Left cardiac atrium (tissue), 4 donors: ENCODE measurements around the gene EVPL. TPM values are rescaled to one million over a fixed set of nuclear protein-coding genes. Genes with fewer than 3 reads are reported as not detected.

Experiments
- ATAC-seq, 2 donors: fragments of 200-7000 bp; cut with Tn5 transposase; one replicate each; pipeline ENCODE4 v1.9.1; 2020; ENCODE audit warnings: mild to moderate bottlenecking in 2 of 2, moderate library complexity in 2 of 2
- DNase-seq: peaks from one replicate; pipeline ENCODE4 v3.0.0-alpha.2; 2020
- intact Hi-C, 2 donors: fragments of 100-400 bp; cut with DNase I; formaldehyde crosslinking; loops; one replicate each; pipeline versions ENCODE4 v1.14.1 to v1.15.1; 2022 to 2023
- total RNA-seq, 2 donors: library from RNA; stranded (reverse); fragmentation: NEBNext Ultra II Directional; extraction: Animal tissue kit (Norgen Biotek cat#: 25700); gene quantifications; one replicate each; pipeline ENCODE4 v1.2.1, GENCODE V29; 2021
- donor health status: DM: no; HTN: yes; CAD: no.
- donor health status: DM: no; HTN: yes; CAD: no; lungs with severe emphysema.
- donor health status: DM: yes; HTN: yes; CAD: no.
- donor health status: Dilated cardiomyopathy.

The EVPL gene
- total RNA-seq, 2 donors from 2014 or later: 0.29 to 0.39 TPM

DNA sequence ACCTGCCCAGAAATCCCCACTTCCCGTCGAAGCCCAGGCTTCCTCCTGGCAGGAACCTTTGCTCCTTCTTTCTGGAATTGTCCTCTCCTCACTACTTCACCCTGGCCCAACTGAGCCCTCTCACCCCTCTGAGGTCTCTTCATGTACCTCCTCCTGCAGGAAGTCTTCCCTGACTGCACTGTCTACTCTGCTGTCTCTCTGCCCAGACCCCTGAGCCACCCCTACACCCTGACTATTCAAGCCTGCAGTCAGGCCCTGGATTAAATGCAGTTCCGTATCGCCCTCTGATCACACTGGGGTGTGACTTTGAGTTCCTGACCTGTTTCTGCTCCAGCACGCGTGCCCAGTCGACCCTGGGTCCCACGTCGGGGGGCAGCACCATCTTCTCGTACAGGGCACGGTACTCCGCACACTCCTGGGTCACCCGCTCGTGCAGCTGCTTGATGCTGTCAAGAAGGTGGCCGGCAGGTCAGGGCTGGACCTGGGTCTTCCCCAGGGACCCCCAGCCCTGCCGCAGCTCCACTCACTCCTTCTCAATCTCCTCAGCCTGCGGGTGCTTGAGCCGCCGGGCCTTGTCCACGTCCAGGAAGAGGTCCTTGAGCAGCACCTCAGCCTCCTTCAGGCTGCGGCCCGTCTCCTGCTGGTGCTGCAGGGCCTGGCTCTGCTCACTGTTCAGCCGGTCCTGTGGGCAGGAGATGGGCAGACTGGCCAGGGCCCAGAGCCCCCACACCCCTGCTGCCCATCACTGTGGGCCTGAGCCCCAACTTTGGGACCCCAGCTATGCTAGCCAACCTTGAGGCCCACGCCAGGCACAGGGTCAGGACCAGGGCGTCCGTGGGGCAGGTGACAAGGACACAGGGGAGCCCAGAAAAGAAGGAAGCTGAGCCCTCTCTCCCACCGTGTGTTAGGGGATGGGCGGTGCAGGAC, 3.9 kb downstream of the EVPL start:
- intact Hi-C loops: no loop called here
- DNase-seq (no peak), ATAC-seq (no peak)

- intact Hi-C loops: no loop called here
- no peak for DNase-seq
- no peak for ATAC-seq
These were observed 4.8 kb downstream of the EVPL start for GRCh38 chr17:76022285-76022684.

DNA sequence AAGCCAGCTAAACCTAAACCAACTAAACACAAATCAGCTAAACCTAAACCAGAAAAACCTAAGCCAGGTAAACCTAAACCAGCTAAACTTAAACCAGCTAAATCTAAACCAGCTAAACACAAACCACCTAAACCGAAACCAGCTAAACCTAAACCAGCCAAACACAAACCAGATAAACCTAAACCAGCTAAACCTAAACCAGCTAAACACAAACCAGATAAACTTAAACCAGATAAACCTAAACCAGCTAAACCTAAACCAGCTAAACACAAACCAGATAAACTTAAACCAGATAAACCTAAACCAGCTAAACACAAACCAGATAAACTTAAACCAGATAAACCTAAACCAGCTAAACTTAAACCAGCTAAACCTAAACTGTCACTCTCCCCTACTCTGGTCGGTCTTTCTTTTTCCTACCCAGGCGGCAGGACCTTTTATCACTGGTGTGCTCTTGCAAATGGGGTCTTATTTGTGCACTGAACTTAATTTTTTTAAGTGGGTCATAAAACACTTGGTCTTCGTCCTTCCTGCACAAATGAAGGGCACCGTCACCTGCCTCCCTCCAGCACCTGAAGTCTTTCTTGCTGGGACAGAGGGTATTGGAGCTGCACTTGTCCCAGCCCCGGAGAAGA, 7.2 kb downstream of the EVPL start:
- no peak for ATAC-seq
- no peak for DNase-seq
- intact Hi-C loops: loop anchor here in 1 of 2 donors (10.0 kb wide), 1 partner anchor 275 kb away; no protein-coding TSS in a partner anchor

- intact Hi-C loops: loop anchor here in 1 of 2 donors (10.0 kb wide), 1 partner anchor 276 kb away; no protein-coding TSS in a partner anchor
- no peak for ATAC-seq
- DNase-seq: no peak
These were observed 8.3 kb downstream of the EVPL start for GRCh38 chr17:76018801-76019200.

- ATAC-seq: no peak
These were observed 8.8 kb downstream of the EVPL start for GRCh38 chr17:76018340-76018680.

GRCh38 chr17:76017481-76018339, 9.4 kb downstream of the EVPL start:
- intact Hi-C loops: loop anchor here in 1 of 2 donors (10.0 kb wide), 1 partner anchor 277 kb away; no protein-coding TSS in a partner anchor
- ATAC-seq (no peak), DNase-seq (no peak)

More at GRCh38 chr17:76018340-76018680, 8.8 kb downstream of the EVPL start:
- intact Hi-C loops: loop anchor here in 1 of 2 donors (10.0 kb wide), 1 partner anchor 276 kb away; no protein-coding TSS in a partner anchor
- no peak for DNase-seq

- no peak for DNase-seq
- intact Hi-C loops: loop anchor here in 1 of 2 donors (10.0 kb wide), 1 partner anchor 280 kb away; no protein-coding TSS in a partner anchor
- no peak for ATAC-seq
These were observed 12.2 kb downstream of the EVPL start for GRCh38 chr17:76014925-76015261.

GRCh38 chr17:76014100-76014924, 12.8 kb downstream of the EVPL start:
- intact Hi-C loops: loop anchor here in 1 of 2 donors (10.0 kb wide), 1 partner anchor 280 kb away; no protein-coding TSS in a partner anchor
- DNase-seq: peak; percentile 70

DNA sequence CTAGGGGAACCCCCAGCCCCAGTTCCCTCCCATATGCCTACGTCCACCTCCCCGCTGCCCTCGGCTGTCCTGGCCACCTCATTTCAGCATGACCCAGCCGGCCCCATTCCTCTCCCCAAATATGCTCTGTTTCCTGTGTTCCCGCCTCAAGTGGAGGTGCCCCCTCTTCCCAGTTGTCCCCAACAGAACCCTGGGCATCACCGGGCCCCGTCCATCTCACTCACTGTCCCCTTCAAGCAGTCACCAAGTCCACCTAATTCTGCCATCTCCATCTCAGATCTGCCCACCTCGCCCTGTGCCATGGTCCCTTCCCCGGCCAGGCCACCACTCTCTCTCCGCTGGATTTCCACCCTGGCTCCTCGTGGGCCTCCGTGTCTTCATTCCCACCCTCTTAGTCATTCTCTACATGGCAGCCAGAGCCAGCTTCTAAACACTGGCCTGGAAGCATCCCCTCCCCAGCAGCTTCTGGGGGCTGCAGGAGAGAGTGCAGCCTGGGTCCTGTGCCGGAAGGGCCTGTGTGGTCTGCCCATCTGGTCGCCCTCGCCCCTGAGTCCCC, 13.7 kb downstream of the EVPL start:
- DNase-seq (no peak), ATAC-seq (no peak)
- intact Hi-C loops: loop anchor here in 1 of 2 donors (10.0 kb wide), 1 partner anchor 281 kb away; no protein-coding TSS in a partner anchor

More at GRCh38 chr17:76014100-76014924, 12.8 kb downstream of the EVPL start:
- peak; percentile 85 to 88 for ATAC-seq

- intact Hi-C loops: loop anchor here in 1 of 2 donors (10.0 kb wide), 1 partner anchor 283 kb away; no protein-coding TSS in a partner anchor
- DNase-seq: no peak
- no peak for ATAC-seq
These were observed 15.2 kb downstream of the EVPL start for GRCh38 chr17:76011951-76012350.

- no peak for ATAC-seq
- no peak for DNase-seq
- intact Hi-C loops: loop anchor here in 1 of 2 donors (5.0 to 10.0 kb wide), 2 partner anchors 103 to 285 kb away; no protein-coding TSS in a partner anchor
These were observed 17.0 kb downstream of the EVPL start for GRCh38 chr17:76009969-76010661.

DNA sequence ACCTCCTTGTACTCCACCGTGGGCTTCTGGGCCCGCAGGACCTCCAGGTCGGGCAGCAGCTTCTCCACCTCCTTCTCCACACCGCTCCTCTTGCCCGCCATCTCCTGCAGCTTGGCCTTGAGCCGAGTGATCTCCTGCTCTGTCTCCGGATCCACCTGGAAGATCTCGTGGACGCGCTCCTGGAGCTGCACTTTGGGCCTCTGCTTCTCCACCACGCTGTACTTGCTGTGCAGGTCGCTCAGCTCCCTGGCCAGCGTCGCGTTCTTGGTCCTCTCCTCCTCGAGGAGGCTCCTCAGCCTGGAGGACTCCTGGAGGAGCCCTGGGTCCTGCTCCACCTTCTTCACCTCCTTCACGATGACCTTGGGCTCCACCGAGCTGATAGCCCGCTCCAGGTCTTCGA, 17.7 kb downstream of the EVPL start:
- ATAC-seq (no peak), DNase-seq (no peak)
- intact Hi-C loops: loop anchor here in 1 of 2 donors (5.0 kb wide), 1 partner anchor 102 kb away; no protein-coding TSS in a partner anchor

DNA sequence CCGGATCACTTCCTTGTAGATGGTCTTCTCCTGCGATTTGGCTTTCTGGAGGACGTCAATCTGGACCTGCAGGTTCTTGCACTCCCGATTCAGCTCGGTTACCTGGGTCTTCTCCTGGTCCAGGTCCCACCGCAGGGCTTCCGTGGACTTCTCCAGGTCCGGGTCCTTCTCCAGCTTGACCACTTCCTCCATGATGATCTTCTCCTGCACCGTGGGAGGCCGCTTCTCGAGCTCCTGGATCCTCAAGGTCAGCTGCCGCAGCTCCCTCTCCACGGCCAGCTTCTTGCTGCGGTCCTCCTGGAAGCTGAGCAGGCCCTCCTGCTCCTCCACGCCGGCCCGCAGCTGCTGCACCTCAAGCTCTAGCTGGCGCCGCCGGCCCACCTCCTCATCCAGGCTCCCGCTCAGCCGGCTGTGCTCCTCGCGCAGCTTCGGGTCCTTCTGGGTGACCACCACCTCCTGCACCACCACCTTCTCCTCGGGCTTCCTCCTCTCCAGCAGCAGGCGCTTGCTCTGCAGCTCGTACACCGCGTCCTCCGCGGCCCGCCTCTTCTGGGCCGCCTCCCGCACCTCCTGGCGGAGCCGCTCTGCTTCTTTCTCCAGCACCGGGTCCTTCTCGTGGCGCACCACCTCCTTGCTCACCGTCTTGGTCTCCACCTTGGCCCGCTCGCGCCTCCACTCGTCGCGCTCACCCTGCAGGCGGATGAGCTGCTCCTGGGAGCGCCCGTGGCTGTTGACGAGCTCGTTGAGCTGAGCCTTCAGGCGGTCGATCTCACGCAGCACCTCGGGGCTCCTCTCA, 18.3 kb downstream of the EVPL start:
- intact Hi-C loops: loop anchor here in 1 of 2 donors (5.0 kb wide), 1 partner anchor 102 kb away; no protein-coding TSS in a partner anchor
- ATAC-seq (no peak), DNase-seq (no peak)

DNA sequence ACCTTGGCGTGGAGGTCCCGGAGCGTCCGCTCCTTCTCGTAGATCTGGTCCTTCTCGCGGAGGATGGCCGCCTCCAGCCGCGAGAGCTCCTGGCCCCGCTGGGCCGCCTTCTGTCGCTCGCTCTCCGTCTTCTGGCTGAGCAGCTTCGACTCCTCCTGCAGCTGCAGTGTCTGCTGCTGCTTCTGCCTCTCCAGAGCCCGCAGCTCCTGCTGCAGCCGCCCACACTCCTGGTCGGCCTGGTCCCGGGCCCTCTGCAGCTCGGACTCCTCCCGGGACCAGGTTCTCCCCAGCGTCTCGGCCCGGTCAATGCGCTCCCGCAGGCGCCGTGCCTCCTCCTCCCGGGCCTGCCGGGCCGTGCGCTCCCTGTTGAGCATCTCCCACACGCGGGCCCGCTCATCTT, 18.9 kb downstream of the EVPL start:
- ATAC-seq (no peak), DNase-seq (no peak)
- intact Hi-C loops: loop anchor here in 1 of 2 donors (5.0 kb wide), 1 partner anchor 101 kb away; no protein-coding TSS in a partner anchor

- no peak for ATAC-seq
- no peak for DNase-seq
- intact Hi-C loops: loop anchor here (2.0 to 5.0 kb wide), 2 partner anchors 101 to 103 kb away; partner anchors contain the start of gene MRPL38 (in 1 of the 2)
These were observed 19.3 kb downstream of the EVPL start for GRCh38 chr17:76007850-76008165.
